Fibroblast of upper back skin (primary cell): ENCODE data around the gene SNX17.
"Not testable (repeated sequence)": the region's sequence is repeated elsewhere in the genome, so short reads cannot be mapped to it uniquely, and the experiment has no call there.

Experiments used
- DNase-seq: peaks from one replicate; pipeline ENCODE4 v3.0.0-alpha.2; 2013

SNX17 gene, protein sequence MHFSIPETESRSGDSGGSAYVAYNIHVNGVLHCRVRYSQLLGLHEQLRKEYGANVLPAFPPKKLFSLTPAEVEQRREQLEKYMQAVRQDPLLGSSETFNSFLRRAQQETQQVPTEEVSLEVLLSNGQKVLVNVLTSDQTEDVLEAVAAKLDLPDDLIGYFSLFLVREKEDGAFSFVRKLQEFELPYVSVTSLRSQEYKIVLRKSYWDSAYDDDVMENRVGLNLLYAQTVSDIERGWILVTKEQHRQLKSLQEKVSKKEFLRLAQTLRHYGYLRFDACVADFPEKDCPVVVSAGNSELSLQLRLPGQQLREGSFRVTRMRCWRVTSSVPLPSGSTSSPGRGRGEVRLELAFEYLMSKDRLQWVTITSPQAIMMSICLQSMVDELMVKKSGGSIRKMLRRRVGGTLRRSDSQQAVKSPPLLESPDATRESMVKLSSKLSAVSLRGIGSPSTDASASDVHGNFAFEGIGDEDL

DNA sequence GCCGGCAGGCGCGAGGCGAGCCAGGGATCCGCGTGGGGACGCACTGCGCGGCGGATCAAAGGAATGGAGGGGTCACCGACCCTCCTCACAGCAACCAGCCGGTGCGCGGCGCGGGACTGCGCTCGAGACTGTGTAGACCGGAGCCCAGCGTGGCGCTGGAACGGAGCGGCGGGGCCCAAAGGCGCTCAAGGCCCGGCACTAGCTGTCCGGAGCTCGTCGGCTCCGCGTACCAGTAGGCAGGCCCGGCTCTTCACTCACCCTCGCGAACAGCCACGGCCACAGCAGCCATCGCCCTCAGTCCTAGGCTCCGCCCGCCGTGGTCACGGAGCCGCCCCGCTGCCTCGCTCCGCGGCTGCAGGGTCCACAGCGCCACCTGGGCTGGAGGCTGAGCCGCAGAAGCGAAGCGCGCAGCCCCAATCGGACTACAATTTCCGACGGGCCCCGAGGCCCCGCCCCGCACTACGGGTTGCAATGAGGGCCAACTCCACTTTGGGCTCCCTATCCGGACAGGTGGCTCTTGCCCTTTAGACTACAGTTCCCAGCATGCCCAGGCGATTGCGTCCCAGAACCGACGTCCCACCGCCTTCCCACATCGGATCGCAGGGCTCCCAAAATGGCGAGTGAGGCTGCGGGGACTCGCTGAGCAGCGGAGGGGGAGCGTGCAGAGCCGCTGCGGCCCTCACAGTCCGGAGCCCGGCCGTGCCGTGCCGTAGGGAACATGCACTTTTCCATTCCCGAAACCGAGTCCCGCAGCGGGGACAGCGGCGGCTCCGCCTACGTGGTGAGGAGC, at the start of gene SNX17, which contains the start of gene EIF2B4:
SNX17 (plus strand) TSS at position 591 of the 790 bp plus-strand sequence; CDS start at position 719, 128 bp downstream.
EIF2B4 (minus strand) TSS at position 313 of the 790 bp plus-strand sequence; CDS start at position 289, 24 bp downstream.
- peak; percentile 99 for DNase-seq

DNA sequence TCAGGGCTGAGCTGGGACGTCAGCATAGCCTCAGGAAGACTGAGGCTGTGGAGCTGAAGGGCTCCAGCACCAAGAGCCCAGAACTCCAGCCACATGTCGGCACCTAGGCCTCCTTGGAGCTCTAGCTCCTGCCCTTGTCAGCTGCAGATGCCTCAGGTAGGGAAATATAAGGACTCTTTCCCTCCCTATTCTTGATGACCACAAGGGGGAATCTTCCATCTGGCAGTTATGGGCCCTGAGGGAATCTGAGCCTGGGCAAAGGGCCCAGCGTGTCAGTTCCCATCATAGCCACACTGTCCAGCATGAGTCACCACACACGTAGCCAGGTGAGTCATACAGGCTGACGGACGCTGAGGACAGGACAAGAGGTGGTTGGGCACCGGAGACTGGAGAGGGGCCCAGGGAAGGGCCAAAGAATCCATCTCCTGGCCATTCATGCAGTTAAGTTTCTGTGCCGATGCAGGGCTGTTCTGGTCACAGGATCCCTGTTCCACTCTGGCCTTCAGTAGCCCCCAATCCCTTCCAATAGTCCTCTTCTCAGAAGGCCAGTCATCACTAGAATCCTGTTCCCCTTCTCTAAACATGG, 49.4 kb upstream of the SNX17 start:
- DNase-seq, result peak; percentile 98

DNA sequence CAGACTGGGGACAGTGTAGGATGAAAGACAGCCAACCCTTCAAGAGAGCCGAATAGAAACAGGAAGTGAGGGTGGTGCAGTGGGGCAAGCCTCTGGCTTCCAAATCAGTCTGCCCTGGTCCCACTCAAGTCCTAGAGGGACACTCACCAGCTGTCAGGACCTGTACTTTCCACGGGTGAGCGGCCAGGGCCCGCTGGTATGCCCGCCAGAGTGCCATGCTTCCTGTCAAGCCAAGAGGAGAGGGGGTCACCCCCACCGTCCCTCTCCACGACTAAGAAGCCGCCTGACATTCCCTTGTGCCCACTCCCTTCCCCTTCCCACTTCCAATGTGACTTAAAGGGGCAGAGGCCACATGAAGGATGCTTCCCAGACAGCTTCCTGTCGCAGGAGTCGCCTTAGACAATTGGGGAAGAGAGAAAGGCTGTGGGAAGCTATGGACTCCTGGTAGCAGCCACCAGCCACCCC, 48.1 kb upstream of the SNX17 start:
- peak; percentile 5 for DNase-seq

DNA sequence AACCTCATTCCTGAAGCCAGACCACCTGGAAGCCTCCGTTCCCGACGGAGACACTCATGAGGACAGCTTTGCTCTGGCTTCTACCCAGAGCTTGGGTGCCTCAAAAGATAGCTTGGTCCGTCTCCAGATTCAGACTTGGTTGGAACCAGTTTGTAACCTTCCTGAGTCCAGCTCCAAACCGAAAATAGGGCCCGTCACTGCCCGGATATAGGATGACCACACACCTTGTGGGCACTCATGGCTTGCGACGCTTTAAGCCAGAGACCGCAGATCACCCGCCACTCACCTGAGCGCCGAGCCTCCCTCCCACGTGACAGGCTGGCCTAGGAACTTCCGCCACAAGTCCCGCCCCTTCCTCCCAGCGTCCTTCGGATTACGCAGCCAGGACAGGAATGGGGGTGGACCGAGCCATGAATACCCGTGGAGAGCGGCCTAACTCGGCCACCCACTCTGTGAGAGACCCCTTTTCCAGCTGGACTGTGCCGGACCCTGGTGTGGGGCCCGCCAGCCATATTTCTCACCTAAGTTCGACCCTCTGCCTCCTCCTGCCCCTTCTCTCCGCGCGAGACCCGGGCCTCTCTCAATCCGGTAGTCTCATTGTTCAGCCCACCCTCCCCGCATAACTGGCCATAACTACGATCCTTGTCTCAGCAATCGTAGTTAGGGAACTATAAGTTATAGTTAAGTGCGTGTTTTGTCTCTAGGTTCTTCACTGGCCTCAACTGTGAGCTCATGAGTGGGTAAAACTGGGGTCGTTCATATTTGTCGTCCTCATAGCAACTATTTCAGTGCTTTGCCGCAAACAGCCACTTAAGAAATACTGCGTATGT, 47.4 kb upstream of the SNX17 start, which contains the start of gene MPV17:
MPV17 (minus strand) TSS at position 332 of the 830 bp plus-strand sequence. CDS start 580 bp downstream, outside the sequence.
- DNase-seq, result peak; percentile 88

DNA sequence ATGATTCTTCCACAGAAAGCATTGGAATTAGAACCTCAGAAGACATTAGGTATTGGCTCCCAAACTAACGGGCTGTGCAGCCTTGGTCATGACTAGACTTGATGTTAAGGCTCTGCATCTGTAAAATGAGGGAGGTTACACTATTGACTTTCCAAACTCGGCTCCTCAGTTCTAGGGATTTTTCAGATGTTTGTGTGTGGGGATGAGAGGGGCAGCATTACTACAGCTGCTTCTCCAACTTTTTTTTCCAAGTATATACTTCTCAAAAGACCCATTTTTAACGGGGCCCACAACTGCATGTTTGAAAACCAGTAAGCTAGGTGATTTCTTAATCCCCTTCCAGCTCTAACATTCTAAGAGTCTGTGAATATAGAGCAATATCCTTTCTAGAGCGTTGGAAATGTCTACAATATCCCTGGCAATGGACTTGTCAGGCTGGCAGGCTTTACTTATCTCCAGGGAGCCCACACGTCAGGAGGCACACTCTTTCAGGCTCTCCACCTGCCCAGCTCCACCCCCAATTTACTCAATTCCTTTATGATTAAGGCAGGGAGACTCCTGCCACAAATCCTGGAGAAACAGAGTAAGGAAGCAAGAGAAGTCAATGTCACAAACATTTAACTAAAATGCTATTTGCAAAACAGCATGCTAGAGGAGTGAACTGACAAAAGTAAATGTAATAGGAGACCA, 46.7 kb upstream of the SNX17 start:
- DNase-seq, result no peak

DNA sequence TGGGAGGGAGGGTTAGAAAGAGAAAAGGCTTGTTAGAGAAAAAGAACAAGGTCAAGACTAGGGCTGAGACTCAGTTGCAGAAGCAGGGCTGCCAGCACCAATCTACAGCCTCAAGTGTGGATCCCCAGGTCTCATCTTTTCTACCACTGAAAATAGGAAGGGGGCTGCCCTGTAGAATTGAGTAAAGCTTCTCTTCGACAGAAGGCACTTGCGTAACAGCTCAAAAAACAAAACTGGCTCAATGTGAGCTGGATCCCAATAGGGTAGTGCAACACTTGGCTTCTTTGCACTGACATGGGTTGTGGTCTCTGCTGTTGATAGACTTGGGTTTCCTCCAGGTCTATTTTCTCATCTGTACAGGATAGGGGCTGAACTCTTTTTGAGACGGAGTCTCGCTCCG, 45.7 kb upstream of the SNX17 start:
- DNase-seq, result no peak

DNA sequence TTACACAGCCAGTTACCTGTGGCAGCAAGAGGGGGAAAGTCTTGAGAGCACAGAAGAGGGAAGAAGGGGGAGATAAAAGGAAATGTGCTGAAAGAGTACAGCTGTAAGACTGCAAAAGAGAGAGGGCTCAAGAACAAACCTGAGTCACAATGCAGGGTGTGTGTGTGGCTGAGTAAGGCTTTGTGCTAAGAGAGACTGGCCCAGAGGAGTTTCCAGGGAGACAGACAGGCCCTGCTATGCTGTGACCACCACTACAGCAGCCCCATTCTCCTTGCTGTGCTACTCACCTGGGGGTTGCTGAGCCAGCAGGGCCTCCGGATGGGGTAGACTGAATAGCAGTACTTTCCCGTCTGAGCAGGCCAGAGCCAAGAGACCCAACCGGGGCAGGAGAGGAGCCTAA, 35.1 kb upstream of the SNX17 start:
- DNase-seq, result no peak

DNA sequence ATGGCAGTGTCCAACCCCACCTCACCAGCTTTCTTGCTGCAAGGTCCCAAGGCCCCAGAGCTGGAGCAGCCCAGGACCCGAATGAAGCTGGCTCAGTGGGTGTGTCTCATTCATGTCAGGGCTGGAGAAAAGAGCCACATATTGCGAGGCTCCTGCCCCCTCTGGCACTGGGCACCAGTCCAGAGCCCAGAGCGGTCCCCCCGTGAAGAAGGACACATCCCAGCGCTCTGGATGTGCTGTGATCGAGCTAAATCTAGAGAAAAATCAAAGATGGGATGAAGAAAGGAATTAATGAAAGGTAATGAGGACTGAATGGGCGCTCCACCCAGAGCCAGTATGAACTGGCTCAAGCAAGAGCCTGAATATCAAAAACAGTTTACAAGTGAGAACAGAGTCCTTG, 34.2 kb upstream of the SNX17 start:
- DNase-seq, result no peak

DNA sequence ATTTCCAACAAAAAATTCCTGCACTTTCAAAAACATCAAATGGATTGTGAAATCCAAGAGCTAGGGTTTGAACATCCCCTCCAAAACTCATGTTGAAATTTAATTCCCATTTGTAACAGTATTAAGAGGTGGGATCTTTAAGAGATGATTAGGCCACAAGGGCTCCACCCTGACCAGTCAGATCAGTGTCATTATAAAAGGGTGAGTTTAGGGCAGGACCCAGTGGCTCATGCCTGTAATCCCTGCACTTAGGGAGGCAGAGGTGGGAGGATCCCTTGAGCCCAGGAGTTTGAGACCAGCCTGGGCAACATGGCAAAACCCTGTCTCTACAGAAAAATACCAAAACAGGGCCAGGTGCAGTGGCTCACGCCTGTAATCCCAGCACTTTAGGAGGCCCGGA, 22.8 kb upstream of the SNX17 start:
- DNase-seq, result no peak

DNA sequence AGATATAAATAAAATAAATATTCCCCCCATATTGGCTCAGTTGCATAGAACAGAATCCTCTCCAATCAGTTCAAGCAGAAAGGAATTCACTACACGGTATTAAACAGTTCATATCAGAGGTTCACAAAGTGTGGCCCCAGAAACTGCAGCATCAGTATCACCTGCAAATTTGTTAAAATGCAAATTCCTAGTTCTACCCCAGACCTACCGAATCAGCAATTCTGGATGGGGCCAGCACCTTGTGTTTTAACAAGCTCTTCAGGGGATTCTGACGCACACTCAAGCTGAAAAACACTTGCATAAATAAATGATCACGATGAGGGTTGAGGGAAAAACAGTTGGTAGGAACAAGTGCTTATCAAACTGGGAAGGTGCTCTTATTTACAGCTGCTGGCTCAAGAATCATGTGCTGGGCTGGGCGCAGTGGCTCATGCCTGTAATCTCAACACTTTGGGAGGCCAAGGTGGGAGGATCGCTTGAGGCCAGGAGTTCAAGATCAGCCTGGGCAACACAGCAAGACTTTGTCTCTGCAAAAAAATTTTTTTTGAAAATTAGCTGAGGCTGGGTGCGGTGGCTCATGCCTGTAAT, 20.2 kb upstream of the SNX17 start:
- no peak for DNase-seq

DNA sequence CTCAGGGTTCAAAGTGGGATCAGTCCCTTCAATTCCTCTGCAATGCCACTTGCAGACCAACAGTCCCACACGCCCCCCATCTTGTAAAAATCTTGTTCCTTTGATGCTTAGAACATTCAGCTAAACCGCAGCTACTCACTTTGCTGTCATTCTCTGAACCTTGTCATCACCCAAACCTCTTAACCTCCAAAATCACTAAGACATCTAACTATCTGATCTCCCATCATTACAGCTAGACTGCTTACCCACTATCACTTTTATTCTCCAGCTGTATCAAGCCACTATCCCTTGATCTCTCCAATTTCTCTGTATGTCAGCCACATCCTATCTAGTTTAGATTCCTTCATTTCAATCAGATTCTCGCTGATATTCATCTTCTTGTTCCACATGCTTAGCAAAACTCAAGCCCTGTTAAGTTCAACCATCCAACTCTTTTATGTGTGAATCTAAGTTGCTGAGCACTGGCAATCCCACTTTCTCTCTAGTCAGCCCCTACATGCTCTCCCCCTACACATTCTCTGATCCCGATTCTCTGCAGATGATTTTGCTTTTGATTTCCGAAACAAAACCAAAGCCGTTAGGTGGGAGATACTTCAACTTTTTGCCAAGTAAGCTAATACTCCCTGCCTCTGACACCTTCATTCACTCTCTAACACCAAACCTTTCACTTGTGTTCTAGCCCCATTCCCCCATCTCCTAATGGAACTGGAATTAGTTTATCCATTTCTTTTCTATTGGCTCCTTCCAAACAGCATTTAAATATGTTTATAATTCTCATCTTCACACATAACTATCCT, 18.4 kb upstream of the SNX17 start:
- no peak for DNase-seq

DNA sequence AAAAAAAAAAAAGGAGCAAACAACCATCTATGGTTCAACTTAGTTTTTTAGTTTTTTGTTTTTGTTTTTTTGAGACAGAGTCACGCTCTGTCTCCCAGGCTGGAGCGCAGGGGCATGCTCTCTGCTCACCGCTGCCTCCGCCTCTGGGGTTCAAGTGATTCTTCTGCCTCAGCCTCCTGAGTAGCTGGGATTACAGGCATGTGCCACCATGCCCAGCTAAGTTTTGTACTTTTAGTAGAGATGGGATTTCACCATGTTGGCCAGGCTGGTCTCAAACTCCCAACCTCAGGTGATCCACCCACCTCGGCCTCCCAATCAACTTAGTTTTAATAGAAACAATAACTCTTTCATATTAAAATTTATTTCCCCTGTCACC, 17.0 kb upstream of the SNX17 start:
- DNase-seq, result not testable (repeated sequence)

DNA sequence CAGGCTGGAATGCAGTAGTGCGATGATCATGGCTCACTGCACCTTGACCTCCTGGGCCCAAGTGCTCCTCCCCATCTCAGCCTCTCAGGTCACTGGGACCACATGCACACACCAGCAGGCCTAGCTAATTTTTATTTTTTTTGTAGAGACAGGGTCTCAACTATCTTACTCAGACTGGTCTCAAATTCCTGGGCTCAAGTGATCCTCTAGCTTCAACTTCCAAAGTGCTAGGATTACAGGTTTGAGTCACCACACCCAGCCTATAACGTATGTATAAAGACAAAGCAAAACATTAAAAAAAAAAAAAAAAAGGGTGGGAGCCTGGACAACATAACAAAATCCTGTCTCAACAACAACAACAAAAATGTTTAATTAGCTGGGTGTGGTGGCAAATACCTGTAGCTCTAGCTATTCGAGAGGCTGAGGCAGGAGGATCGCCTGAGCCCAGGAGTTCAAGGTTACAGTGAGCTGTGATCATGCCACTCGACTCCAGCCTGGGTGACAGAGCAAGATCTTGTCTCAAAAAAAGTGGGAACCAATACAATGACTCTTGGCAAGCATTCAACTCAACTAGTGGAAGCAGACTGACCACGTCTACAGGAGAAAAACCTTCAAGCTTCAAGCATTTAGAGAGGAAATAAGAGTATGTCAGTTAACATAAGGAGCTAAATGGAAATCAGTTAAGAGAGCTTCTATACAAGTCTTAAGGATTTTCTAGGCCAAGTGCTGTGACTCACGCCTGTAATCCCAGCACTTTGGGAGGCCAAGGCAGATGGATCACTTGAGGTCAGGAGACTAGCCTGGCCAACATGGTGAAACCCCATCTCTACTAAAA, 16.4 kb upstream of the SNX17 start:
- DNase-seq, result peak; percentile 14

DNA sequence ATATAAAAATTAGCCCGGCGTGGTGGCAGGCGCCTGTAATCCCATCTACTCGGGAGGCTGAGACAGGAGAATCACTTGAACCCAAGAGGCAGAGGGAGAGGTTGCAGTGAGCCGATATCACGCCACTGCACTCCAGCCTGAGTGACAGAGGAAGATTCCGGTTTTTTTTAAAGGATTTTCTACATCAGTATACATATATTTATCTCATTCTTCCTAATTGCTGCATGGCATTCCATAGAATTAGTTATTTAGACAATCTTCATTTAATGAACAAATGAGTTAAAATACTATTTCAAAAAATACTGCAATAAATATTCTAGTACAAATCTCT, 15.9 kb upstream of the SNX17 start:
- no peak for DNase-seq

DNA sequence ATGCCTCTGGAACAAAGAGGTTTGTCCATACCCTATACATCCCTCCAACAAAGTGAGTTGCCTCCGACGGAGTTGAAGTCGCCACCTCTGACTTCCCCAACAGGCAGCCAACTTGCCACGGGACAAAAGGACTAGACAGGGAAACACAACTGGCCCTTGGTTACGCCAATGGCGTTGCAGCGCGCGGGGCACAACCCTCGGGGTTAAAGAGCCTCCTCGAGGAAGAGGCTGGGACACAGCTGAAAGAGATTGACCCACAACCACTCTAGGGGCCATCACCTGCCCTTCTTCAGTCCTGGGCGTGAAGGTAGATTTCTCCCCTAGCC, 14.4 kb upstream of the SNX17 start:
- peak; percentile 31 for DNase-seq

DNA sequence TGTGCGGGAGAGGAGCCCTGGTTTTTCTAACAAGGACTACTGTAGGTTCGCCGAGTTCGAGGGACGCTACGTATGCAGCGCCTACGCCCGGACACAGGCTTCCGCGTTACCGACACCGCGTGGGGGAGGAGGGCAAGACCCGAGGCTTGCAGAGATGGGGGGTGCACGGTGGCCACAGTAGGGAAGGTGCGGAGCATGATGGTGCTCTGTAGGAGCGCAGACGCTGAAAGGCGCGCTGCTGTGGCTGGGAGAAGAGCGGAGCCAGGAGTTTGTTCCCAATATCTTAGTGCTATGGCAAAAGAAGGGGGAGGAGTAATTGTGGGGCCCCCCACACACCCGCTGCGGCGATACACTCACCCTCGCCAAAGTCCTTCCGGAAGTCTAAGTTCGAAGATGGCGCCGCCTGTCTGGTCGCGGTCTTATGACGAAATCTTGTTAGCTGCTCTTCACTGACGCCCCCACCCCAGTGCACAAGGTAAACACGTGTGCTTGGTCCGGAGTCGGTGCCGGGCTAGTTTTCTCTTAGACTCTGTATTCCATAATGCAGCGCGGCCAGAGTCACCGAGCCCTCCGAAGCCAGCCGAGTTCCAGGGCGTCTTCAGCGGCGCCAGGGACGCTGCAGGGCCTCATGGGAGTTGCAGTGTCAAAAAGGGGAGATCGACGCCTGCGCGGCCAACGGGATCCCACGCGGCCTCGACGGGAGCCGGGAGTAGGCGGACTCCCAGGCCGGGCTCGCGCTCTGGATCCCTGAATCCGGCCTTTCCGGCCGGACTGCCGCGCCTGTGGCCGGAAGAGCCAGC, 13.8 kb upstream of the SNX17 start, which contains the start of gene GTF3C2:
GTF3C2 (minus strand) TSS at position 383 of the 800 bp plus-strand sequence. CDS start 13,210 bp downstream, outside the sequence.
- peak; percentile 98 for DNase-seq

DNA sequence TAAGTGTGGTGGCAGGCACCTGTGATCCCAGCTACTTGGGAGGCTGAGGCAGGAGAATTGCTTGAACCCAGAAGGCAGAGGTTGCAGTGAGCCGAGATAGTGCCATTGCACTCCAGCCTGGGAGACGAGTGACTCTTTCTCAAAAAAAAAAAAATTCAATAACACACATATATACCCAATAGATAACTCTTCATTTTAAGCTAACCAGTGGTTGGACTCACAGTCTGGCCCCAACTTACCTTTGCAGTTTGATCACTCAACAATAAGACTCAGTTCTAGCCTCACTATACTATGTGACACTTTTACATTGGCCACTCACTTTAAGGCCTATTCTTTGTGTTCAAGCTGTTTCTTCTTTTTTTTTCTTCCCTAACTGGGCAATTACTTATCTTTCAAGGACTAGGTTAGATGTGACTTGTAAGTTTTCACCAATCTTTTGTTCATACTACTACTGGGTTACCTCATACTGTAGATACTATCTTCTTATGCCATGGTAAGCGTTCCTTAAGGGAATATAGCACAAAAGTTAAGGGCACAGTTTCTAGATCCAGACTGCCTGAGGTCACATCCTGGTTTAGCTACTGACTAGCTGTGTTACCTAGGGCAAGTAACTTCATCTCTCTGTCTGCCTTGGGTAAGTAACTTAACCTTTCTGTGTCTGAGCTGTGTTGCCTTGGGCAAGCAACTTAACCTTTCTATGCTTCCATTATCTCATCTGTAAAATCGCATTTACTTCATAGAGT, 7.6 kb upstream of the SNX17 start:
- DNase-seq, result no peak

DNA sequence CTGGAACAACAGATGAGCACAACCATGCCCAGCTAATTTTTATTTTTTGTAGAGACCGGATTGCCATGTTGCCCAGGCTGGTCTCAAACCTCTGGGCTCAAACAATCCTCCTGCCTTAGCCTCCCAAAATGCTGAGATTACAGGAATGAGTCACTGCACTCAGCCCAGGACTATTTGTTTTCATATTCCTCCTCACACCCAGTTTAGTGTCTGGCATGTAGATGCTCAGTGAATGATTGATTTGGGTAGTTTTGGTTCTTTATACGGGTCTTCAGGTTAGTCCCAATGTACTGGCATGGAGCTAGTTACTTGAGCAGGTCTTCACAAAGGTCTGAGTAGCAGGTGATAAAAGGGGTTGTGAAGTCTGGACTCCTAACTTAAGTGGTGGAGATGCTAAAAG, 6.5 kb upstream of the SNX17 start:
- no peak for DNase-seq
